NT2/D1 (cell line): ENCODE results near the gene INTS2.

Source experiments
- DNase-seq: peaks from one replicate; pipeline ENCODE4 v3.0.0-alpha.2; 2011; ENCODE audit warnings: low read depth, low spot score
- H3K27me3 ChIP-seq: 2 replicates; pipeline ENCODE4 v1.6.0; 2011; ENCODE audit warnings: mild to moderate bottlenecking; ENCODE audit not compliant: insufficient read length, insufficient read depth
- H3K36me3 ChIP-seq: 2 replicates; pipeline ENCODE4 v1.6.1; 2011; ENCODE audit warnings: mild to moderate bottlenecking, low read length, mixed read lengths; ENCODE audit not compliant: insufficient read depth, insufficient read length
- H3K4me1 ChIP-seq: 2 replicates; pipeline ENCODE4 v1.5.1; 2011; ENCODE audit not compliant: insufficient read depth, insufficient read length
- H3K4me3 ChIP-seq: 2 replicates; pipeline ENCODE4 v1.5.1; 2011; ENCODE audit warnings: low read depth; ENCODE audit not compliant: insufficient read length
- H3K9ac ChIP-seq: 2 replicates; pipeline ENCODE4 v1.6.0; 2011; ENCODE audit warnings: low read depth; ENCODE audit not compliant: insufficient read length
- H3K9me3 ChIP-seq: 2 replicates; pipeline ENCODE4 v1.5.1; 2011; ENCODE audit warnings: mild to moderate bottlenecking, low read length; ENCODE audit not compliant: insufficient read depth
- SUZ12 ChIP-seq: IDR thresholded peaks from 2 replicates; pipeline ENCODE4 v1.6.1; 2011; ENCODE audit not compliant: insufficient read length, insufficient read depth; ENCODE audit errors: extremely low read depth
- YY1 ChIP-seq: IDR thresholded peaks from 2 replicates; pipeline ENCODE4 v1.6.1; 2011; ENCODE audit not compliant: insufficient read length, insufficient read depth
- ZNF274 ChIP-seq: IDR thresholded peaks from 2 replicates; pipeline ENCODE4 v1.6.1; 2011; ENCODE audit warnings: mild to moderate bottlenecking, low read depth, low read length

Gene INTS2, protein sequence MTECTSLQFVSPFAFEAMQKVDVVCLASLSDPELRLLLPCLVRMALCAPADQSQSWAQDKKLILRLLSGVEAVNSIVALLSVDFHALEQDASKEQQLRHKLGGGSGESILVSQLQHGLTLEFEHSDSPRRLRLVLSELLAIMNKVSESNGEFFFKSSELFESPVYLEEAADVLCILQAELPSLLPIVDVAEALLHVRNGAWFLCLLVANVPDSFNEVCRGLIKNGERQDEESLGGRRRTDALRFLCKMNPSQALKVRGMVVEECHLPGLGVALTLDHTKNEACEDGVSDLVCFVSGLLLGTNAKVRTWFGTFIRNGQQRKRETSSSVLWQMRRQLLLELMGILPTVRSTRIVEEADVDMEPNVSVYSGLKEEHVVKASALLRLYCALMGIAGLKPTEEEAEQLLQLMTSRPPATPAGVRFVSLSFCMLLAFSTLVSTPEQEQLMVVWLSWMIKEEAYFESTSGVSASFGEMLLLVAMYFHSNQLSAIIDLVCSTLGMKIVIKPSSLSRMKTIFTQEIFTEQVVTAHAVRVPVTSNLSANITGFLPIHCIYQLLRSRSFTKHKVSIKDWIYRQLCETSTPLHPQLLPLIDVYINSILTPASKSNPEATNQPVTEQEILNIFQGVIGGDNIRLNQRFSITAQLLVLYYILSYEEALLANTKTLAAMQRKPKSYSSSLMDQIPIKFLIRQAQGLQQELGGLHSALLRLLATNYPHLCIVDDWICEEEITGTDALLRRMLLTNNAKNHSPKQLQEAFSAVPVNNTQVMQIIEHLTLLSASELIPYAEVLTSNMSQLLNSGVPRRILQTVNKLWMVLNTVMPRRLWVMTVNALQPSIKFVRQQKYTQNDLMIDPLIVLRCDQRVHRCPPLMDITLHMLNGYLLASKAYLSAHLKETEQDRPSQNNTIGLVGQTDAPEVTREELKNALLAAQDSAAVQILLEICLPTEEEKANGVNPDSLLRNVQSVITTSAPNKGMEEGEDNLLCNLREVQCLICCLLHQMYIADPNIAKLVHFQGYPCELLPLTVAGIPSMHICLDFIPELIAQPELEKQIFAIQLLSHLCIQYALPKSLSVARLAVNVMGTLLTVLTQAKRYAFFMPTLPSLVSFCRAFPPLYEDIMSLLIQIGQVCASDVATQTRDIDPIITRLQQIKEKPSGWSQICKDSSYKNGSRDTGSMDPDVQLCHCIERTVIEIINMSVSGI

GRCh38 chr17:61927208-61928100, at the start of gene INTS2:
INTS2 (minus strand) TSS chr17:61927982; CDS start chr17:61926644, 1,338 bp downstream.
- TF ChIP-seq YY1 (no peak), SUZ12 (no peak), ZNF274 (no peak)
- Histone ChIP-seq H3K4me1 (peaks cover 2% of the 10 kb centered on the region), H3K36me3 (peaks cover 26% of the 10 kb centered on the region), H3K9me3 (no peaks in the 10 kb centered on the region), H3K27me3 (no peaks in the 10 kb centered on the region), H3K9ac (peak within 1 kb of the TSS; percentile 99), H3K4me3 (peak within 1 kb of the TSS; percentile 94)
- DNase-seq = peak; percentile 74

- Histone ChIP-seq H3K9ac (no peak overlapping the region), H3K4me3 (no peak overlapping the region), H3K4me1 (no peaks in the 10 kb centered on the region), H3K27me3 (no peaks in the 10 kb centered on the region), H3K36me3 (peaks cover 91% of the 10 kb centered on the region), H3K9me3 (no peaks in the 10 kb centered on the region)
- no peak for DNase-seq
- TF ChIP-seq SUZ12 = no peak
- no peak for TF ChIP-seq YY1
- no peak for TF ChIP-seq ZNF274
These were observed 46.3 kb upstream of the INTS2 start for GRCh38 chr17:61974115-61974514.

DNA sequence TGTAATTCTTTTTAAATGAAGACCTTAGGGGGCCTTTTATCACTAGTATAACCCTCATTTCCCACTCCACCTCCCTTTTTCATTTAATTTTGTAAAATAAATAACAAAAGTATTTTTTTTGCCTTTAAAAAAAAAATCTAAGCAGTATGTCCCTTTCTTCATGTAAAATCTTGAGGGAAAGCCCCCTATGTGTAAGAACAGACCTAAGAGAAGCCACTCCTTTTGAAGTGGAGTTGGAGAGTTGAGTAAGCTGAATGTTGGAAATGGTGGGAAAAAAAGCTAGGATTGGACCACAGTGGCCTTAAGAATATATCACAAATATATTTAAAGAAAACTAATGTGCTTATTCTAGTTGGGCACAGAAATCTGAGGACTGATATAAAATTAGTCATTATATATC, 44.5 kb upstream of the INTS2 start:
- no peaks in the 10 kb centered on the region for H3K9me3 ChIP-seq
- no peak overlapping the region for H3K4me3 ChIP-seq
- no peaks in the 10 kb centered on the region for H3K27me3 ChIP-seq
- H3K9ac ChIP-seq = no peak overlapping the region
- no peak for DNase-seq
- peaks cover 88% of the 10 kb centered on the region for H3K36me3 ChIP-seq
- TF ChIP-seq ZNF274 = no peak
- TF ChIP-seq SUZ12 = no peak
- no peak for TF ChIP-seq YY1
- H3K4me1 ChIP-seq = no peaks in the 10 kb centered on the region

DNA sequence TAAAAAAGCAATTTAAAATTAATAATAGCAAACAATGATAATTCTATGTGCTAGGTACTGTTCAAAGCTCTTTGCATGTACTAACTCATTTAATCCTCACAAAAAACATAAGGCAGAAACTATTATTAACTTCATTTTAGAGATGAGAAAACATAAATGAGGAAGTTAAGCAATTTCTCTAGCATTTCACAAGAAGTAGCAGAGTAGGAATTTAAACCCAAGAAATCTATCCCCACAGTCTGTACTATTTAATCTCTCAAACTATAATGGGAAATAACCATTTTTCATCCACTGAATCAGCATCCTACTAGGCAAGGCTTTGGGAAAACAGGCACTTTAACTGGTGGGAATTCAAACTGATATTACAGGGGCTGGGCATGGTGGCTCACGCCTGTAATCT, 42.2 kb upstream of the INTS2 start:
- Histone ChIP-seq H3K9ac (no peak overlapping the region), H3K9me3 (no peaks in the 10 kb centered on the region), H3K4me1 (no peaks in the 10 kb centered on the region), H3K4me3 (no peak overlapping the region), H3K36me3 (peaks cover 88% of the 10 kb centered on the region), H3K27me3 (no peaks in the 10 kb centered on the region)
- TF ChIP-seq SUZ12 (no peak), YY1 (no peak), ZNF274 (no peak)
- DNase-seq = no peak

GRCh38 chr17:61968757-61969156, 41.0 kb upstream of the INTS2 start:
- no peak for DNase-seq
- Histone ChIP-seq H3K4me3 (no peak overlapping the region), H3K27me3 (no peaks in the 10 kb centered on the region), H3K4me1 (no peaks in the 10 kb centered on the region), H3K9ac (no peak overlapping the region), H3K9me3 (no peaks in the 10 kb centered on the region), H3K36me3 (peaks cover 90% of the 10 kb centered on the region)
- no peak for TF ChIP-seq YY1
- no peak for TF ChIP-seq ZNF274
- TF ChIP-seq SUZ12 = no peak

- Histone ChIP-seq H3K9me3 (no peaks in the 10 kb centered on the region), H3K4me3 (no peak overlapping the region), H3K36me3 (peaks cover 90% of the 10 kb centered on the region), H3K4me1 (no peaks in the 10 kb centered on the region), H3K9ac (no peak overlapping the region), H3K27me3 (no peaks in the 10 kb centered on the region)
- DNase-seq = no peak
- no peak for TF ChIP-seq SUZ12
- TF ChIP-seq ZNF274 = no peak
- TF ChIP-seq YY1 = no peak
These were observed 39.9 kb upstream of the INTS2 start for GRCh38 chr17:61967729-61968128.
